GM19043 (cell line): Measurements from ENCODE around the gene TRIM65.
"Not testable (repeated sequence)": the region's sequence is repeated elsewhere in the genome, so short reads cannot be mapped to it uniquely, and the experiment has no call there.

Experiments
- ATAC-seq: cut with Tn5 transposase; IDR thresholded peaks from one replicate; pipeline ENCODE4 v1.9.1; 2021; ENCODE audit warnings: low read depth; ENCODE audit not compliant: unreplicated experiment

The TRIM65 gene

DNA sequence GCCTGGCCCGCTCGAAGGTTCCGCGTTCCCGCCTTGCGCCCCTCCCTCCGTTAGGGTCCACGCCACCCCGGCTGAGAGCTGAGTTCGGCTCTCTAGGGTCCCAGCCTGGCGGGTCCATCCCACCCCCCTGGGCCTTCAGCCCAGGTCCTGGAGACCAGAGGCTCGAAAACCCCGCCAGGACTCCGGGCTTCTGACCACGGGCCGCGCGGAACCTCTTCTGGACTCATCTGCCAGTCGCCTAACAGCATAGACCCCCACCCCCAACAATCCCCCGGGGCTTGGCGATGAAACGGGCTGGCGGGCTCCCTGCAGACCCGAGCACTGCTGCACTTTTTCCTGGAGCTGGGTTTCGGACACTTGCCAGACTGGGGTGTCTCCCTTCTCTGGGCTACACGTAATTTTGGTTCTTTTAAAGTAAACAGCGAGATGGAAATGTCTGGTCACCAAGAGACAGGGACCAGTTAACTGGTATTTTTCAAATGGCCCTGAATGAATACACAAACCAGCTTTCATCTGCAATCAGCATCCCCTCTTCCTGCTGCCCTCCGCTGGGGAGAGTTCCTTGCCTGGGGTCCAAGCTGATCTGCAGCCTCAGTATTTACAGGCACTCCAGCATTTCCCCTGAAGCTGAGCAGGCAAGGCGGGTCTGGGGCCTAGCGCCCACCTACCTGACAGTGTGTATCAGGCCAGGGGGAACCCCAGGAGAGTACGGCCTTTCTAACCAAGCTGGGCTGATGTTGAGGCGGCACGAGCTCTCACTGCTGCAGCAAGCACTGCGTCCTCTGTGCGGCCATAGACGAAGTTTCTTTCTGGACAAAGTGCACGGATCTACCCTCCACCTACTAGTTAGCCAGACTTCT lies 639 bp upstream of the TRIM65 start:
- ATAC-seq, result no peak

DNA sequence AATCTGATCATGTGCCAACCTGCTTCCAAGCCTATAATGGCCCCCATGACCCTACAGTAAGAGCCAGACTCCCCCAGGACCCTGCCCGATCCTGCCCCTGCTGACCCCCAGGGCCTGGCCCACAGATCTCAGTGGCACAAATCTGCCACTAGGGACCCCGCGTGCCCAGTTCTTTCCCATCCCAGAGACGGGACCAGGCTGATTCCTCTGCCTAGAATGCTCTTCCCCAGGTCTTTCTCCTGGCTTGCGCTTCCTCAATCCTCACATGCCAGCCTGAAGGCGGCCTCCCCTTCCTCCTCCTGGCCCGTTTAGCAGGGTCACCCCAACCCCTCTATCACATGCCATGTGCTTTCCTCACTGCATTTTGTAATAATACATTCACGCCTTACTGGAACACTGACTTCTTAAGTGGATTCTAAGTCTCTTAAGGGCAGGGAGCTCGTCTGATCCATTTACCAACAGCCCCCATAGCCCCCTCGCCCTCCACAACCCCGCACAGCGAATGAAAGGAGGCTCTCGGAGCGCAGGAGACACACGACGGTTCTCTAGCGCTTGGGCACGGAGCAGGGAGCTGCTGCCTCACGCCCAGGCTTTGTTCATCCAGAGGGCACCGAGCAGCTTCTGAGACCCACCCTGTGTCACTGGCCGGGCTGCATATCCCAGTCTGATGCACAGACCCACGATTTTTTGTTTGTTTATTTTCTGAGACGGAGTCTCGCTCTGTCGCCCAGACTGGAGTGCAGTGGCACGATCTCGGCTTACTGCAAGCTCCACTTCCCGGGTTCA lies 1.2 kb downstream of the TRIM65 start:
- no peak for ATAC-seq

DNA sequence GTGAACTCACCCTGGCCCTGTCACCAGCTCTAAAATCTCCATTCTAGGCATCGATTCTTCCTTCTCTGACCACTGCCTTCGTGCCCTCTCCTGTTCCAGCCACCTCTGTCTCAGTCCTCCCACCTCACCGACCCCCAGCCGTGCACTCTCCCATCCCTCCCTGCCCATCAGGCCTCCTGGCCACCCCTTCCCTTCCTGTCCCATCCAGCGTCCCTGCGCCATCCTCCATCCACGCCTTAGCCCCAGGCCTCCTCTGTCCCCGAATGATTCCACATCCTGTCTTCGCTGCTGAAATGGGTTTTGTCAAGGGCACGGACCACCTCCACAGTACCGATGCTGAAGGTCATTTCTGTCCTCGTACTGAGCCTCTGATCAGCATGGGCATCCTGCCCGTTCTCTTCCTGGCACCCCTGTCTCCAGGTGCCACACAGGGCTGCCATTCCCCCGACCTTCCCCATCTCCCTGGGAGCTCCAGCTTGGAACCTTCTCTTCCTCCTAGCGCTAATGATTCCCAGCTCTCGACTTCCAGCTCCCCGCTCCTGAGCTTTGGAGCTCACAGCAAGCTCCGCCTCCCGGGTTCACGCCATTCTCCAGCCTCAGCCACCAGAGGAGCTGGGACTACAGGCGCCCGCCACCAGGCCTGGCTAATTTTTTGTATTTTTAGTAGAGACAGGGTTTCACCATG lies 2.6 kb downstream of the TRIM65 start:
- ATAC-seq, result no peak

DNA sequence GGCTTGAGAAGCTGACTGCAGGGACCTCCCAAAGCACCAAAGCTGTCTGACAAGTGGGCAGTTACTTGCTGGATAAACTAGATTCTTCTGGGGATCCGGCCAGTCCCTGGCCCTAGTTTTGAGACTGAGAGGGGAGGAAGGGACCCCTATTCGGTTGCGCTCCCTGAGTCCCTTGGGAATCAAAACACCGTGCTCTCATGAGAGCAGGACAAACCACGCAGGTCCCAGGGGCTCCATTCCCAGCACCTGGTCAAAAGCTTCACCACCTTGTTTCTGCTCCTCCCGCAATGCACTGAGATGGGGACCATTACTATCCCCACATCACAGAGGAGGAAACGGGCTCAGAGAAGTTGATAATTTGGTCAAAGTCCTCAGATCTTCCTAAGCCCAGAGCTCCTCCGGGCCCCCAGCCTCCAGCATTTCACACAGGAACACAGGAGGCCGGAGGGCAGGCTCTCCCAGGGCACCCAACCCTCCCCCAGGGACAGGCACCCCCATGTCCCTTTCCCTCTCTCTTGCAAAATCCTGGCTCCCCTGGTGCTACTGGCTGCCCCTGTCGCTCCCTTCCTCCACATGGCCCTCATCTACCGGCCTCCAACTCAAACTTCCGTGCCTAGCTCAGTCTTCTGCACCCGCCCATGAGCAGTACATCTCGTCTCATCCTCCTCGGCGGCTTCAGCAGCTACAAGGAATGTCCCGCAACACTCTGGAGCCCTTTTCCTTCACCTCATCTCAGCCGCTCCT lies 3.3 kb downstream of the TRIM65 start:
- no peak for ATAC-seq

DNA sequence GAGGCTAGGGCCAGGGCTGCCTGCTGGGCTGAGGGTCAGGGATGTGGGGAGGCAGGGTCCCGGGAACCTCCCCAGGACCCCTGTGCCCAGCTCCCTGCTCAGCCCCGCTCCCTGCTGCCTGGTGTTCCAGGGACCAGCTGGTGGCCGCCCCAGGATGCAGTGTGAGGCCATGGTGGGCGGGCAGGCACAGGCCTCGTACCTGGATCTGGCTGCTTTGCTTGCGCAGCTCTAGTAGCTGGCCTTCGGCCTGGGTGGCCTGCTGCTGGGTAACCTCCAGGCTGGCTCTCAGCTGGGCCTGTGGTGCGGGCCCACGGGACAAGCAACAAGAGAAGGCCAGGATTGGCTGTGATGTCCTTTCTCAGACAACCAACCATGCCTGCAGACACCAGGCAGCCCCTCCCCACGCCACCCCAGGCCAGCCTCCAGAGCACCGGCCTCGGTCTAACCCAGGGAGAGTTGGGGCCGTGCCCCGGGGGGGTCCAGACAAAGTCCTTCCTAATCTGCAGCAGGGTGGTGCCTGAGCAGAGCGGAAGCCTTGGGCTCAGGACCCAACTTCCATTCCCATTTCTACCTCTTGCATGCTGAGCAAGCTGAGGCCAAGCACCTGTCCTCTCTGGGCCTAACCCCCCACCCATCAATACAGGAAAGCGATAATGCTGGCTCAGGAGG lies 4.1 kb downstream of the TRIM65 start:
- no peak for ATAC-seq

DNA sequence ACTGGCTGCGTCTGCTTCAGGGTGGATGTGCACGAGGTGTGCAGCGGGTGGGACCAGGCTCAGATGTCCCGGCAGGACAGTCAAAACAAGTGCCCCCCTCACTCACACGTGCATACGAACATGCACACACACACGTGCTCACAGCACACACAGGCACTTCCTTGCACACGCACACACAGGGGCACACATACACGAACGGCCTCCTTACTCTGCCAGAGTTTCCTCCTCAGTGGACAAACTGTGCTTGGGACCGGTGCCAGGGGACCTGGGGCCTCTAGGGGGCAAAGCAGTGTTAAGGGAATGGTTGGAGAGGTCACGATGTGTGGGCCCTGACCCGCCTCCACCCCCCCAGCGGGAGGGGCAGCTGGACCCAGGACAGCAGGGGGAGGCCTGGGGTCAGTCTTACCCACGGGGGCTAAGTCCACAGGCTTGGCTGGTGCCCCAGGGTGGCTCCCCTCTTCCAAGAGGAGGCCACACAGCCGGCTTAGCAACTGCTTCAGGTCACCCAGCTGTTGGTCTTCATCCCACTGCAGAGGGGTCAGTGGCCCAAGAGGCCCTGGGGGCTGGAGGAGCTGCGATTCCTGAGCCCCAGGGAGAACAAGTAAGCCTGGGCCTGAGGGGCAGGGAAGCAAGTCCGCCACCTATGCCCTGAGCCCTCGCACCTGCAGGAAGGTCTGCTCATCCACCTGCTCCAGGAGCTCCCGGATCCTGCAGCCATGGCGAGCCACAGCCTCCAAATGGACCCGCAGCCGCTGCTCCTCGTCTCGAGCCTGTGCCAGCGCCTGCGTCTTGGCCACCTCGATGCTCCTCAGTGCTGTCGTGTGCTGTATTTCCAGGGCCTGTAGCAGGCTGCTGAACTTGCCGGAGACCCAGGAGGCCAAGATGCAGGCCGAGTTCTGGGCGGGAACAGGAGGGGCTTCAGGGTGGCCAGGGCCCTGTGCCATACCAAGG lies 4.9 kb downstream of the TRIM65 start:
- no peak for ATAC-seq

DNA sequence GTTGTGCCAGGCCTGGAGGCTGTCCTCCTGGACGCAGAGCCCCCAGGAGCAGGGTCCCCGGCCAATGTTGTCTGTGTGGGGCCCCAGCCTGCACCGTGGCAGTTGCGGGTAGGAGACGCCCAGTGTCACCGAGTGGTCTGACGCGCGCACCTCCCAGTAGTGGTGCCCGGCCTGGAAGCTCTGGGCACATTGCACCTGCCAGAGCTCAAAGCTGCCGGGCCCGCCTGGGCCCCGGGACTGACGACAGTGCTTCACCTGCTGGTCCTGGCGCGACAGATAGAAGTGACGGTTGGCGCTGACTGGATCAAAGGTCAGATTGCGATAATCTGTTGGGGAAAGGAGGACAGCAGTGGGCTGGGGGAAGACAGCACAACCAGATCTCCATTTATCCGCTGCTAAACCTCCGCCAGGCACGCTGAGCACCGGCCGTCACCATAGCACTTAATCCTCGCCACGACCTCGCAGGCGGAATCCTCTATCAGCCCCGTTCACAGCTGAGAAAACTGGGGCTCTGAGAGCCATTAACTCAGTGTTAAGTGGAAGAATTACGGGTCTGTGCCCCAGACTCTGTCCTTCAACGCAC lies 5.6 kb downstream of the TRIM65 start:
- ATAC-seq, result no peak

DNA sequence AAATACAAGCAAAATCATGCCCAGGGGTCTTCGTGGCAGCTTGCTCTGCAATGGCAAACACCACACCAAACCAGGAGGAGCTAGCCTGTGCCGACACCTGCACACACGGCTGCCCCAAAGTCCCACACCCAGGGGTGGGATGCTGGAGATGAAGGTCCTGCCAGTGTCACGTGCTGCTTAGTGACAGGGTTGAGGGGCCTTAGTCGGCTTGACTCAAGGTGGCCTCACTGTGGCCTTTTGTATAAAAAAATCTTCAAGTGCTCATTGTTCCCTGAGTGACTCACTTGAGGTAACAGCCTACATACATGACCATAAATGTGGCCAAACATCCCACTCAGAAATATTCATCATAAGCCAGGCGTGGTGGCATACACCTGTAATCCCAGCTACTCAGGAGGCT lies 7.3 kb downstream of the TRIM65 start:
- no peak for ATAC-seq

DNA sequence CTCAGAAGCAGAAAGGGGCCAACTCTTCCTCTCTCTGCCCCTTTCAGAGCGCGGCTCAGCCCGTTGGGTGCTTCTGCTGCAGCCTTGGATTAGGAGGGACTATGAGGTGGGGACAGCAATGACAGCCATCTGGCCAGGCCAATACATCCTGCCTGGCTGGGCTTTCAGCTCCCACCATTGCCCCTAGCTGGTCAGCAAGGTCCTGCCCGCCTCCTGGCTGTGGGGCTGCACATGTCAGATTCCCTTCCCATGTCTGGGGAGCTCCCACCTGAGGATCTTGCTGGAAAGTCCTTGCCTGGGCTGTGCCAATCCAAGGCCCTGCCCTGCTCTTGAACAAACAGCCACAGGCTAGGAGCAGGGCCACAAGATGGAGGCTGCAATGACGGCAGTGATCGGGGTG lies 8.3 kb downstream of the TRIM65 start:
- no peak for ATAC-seq

DNA sequence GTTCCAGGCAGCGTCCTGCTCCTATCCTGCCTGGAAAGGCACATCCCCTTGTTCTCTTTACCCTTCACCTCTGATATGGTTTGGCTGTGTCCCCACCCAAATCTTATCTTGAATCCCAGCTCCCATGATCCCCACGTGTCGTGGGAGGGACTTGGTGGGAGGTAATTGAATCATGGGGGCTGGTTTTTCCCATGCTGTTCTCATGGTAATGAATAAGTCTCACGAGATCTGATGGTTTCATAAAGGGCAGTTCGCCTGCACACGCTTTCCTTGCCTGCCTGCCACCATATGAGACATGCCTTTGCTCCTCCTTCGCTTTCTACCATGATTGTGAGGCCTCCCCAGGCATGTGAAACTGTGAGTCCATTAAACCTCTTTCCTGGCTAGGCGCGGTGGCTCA lies 10.9 kb downstream of the TRIM65 start:
- ATAC-seq, result not testable (repeated sequence)

DNA sequence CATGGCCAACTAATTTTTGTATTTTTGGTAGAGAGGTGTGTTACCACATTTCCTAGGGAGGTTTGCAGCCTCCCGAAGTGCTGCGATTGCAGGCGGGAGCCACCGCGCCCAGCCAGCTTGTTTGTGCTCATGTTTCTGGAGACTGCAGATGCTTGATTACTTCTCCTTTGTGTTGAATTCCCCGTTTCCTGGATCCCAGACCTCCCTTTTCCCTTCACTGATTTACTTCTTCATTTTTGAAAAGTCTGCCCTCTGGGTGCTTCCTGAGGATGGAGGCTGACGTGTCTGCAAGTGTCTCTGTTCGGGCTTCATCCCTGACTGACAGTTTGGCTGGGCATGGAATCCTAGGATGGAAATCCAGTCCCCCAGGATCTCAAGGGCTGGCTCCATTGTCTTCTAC lies 11.3 kb downstream of the TRIM65 start:
- ATAC-seq, result no peak

DNA sequence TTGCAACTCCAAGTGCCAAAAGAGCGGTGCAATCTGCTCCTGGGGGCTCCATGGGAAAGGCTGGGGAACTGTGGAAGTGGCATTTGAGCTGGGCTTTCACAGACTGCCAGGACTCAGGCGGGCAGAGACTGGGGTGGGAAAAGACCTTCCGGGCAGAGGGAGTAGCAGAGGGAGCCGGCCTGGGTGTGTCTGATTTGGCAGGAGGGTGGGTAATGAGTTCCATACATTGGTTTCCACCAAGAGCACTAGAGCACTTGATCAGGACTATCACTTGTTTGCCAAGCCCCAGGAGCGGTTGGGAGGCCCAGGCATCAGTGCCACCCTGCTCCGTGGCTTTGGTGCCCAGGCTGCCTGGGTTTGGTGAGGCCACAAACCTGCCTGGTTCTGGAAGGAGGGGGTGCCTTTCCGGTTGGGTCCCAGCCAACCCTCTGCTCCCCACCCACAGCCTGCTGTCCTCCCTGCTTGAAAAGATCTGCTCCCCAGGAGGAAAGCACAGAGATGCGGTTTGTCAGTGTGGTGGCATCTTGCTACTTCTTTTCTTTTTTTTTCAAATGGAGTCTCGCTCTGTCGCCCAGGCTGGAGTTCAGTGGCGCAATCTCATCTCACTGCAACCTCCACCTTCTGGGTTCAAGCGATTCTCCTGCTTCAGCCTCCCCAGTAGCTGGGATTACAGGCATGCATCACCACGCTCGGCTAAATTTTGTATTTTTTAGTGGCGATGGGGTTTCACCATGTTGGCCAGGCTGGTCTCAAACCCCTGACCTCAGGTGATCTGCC lies 14.9 kb downstream of the TRIM65 start:
- ATAC-seq, result no peak

DNA sequence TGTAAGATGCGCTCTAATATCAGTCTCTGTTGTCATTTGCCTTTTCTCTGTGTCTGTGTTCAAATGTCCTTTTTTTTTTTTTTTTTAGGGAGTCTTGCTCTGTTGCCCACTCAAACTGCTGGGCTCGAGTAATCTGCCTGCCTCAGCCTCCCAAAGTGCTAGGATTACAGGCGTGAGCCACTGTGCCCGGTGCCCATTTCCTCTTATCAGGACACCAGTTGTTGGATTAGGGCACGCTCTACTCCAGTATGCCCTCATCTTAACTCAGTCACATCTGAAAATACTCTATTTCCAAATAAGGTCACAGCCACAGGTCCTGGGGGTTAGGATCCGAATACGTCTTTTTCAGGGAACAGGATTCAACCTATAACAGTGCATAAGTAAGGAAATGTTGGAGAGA lies 16.5 kb downstream of the TRIM65 start:
- ATAC-seq, result no peak

DNA sequence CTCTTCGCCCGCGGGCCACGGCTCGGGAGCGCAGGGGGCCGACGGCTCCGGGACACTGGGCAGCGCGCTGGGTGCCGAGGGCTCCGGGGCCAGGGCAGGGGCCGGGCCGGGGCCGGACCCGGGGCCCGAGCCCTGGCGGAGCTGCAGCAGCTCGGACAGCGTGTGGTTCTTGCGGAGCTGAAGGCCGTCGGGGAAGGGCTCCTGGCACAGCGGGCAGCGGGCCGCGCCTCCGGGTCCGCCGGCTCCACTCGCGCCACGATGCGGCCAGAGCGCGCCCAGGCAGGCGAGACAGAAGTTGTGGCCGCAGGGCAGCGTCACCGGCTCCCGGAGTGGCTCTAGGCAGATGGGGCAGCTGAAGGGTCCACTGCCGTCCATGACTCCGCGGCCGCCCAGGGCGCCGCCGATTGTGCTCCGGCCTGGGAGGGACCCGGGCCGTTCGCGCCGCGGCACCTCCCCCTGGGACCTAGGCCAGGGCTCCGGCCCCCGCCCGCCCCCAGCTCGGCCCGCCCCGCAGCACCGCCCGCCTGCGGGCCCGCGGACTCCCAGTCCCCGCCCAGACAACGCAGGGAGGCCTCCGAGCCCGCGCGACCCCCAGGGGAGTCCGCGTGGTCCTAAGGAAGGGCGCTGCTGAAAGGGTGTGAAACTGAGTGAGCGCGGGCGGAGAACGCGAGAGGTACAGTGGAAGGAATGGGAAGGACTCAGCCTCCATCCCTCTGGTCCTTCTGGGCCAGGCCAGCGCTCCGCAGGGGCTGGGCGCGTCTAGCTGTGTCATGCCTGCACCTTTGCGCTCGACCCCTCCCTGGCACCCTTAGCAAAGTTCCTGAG lies 18.4 kb downstream of the TRIM65 start, which contains the start of gene TRIM47:
Gene TRIM47, minus strand, starts transcription at position 408 of the 825 bp plus-strand sequence. Its CDS starts 33 bp downstream, at position 375.
- ATAC-seq, result peak; percentile 12

DNA sequence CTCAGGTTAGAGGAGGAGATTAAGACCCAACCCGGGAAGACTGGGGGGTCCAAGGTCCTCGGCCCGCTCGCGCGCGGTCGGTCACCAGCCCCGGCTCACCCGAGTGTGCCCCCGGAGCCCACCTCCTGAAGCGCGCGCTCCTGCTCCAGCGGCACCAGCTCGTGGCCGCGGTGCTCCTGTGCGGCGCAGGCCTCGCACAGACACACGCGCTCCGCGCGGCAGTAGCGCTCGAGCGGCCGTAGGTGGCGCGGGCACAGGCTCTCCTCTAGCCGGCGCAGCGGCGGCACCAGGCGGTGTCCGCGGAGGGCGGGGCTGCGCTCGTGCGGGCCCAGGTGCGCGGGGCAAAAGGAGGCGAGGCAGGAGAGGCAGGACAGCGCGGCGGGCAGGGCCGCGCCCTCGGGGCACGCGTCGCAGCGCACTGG lies 19.0 kb downstream of the TRIM65 start:
- peak; percentile 61 for ATAC-seq

DNA sequence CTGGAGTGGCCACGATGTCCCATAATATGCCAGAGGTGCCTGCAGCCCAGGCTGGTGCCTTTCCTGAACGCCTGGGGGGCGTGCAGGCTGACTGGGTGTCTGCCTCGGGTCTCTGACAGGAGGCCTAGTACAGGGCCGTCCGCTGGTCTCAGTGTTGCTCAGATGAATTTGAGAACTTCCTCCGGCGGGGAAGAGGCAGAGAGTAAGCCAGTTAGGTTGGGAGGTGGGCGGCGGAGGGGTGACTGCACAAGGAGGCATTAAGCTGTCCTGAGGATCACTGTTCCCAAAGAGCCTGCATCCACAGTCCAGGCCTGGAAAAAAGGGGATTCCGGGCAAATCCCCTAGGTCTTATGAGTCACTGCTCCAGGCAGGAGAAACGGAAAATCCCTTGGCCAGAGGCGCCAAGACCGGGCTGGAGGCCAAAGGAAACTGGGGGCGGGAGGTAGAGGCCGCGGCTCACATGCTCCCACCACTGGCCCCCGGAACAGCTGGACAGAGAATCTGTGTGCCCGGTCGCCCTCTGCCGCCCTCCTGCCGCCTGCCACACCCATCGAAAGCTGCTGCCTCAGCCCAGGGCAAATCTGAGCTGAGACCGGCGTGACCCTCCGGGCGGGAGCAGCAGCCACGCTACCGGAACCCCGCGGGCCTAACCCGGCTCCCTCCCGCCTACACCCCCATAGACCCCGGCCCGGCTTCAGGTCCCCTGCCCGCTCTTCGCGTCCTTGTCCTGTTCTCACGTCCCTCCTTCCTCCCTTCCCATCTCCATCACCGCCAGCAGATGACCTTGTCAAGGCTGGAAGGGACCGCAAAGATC lies 19.6 kb downstream of the TRIM65 start:
- no peak for ATAC-seq
